Activated T-cell treated with anti-CD3 and anti-CD28 coated beads, Interleukin-2, amount 50 U/mL, for 48 hours (primary cell): ENCODE measurements around the gene SYVN1.

Source experiments
- DNase-seq, 2 experiments: peaks; one replicate each; pipeline ENCODE4 v3.0.0-alpha.2; 2020

Gene SYVN1

DNA sequence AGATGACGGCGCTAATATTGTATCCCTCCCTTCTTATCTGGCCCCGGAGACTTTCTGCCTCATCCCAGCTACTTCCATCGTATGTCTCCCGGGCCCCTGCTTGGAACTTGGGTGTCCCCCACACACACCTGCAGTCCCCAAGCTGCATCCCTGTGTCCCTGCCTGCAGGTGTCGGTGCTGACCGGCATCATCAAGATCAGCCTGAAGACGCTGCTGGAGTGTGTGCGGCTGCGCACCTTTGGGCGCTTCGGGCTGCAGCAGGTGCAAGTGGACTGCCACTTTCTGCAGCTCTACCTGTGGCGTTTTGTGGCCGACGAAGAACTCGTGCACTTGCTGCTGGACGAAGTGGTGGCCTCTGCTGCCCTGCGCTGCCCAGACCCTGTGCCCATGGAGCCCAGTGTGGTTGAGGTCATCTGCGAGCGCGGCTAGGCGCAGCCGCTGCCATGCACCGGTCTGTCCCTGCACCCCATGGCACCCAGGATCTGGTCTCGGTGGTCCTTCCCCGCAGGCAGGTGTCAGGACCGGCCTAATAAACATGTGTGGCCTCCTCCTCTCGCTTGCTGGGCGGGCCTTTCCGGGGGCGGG is 23.1 kb downstream of the SYVN1 start:
- no peak for DNase-seq

DNA sequence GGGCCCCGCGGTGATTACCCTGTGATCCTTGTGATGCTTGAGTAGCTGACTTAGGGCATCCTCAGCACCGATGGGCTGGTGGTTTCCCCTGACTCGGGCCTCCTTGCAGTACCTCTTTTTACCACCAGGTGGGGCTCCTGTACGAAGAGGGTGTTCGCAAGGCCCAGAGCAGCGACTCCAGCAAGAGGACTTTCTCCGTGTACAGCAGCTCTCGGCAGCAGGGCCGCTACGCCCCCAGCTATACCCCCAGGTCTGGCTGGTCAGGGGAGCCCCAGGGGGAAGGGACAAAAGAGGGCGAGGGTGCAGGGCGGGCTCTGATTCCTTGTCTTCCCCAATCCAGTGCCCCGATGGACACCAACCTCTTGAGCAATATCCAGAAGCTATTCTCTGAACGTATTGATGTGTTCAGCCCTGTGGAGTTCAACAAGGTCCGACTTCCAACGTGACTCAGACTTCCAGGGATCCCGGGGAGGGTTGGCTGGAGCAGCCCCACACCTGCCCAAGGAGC is 23.9 kb downstream of the SYVN1 start:
- peak; percentile 99 to 100 for DNase-seq

DNA sequence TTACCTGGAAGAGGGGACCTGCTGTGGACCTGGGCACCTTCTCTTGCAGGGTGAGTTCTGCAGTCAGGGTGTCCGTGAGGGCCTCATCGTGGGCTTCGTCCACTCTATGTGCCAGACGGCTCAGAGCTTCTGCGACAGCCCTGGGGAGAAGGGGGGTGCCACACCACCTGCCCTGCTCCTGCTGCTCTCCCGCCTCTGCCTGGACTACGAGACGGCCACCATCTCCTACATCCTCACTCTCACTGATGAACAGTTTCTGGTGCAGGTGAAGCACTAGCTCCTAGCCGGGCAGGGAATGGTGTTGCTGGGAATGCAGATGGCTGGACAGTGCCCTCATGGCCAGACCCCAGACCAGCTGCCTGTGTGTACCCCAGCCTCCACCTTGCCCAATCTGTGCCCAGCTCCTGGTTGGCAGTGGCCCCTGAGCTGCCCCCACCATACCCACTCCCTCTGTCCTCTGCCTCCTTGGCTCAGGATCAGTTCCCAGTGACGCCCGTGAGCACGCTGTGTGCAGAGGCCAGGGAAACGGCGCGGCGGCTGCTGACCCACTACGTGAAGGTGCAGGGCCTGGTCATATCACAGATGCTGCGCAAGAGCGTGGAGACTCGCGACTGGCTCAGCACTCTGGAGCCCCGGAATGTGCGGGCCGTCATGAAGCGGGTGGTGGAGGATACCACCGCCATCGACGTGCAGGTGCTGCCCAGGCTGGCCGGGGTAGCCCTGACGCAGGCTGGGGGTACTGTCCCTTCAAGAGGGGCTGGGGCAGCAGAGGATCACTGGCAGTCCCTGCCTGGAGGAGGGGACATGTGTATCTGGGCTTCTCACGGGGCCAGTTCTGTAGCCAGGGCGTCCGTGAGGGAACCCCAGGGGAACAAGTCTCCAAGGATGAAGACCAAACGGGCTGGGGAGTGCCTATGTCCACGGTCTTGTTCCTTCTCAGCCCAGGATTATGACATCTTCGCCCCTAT is 24.8 kb downstream of the SYVN1 start:
- DNase-seq, result no peak

DNA sequence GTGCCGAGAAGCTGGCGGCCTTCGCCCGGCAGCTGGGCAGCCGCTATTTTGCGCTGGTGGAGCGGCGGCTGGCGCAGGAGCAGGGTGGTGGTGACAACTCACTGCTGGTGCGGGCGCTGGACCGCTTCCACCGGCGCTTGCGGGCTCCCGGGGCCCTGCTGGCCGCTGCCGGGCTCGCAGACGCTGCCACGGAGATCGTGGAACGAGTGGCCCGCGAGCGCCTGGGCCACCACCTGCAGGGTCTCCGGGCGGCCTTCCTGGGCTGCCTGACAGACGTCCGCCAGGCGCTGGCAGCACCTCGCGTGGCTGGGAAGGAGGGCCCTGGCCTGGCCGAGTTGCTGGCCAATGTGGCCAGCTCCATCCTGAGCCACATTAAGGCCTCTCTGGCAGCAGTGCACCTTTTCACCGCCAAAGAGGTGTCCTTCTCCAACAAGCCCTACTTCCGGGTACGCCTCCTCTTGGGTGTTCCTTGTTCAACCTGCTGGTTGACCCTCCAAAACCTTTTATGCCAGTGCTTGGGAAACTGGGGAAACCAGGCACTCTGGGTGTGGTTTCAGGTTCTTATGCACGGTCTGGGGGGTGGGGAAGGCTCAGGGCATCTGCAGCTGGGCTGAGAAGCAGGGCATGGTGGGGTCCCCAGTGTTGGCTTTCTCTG is 25.7 kb downstream of the SYVN1 start:
- no peak for DNase-seq

DNA sequence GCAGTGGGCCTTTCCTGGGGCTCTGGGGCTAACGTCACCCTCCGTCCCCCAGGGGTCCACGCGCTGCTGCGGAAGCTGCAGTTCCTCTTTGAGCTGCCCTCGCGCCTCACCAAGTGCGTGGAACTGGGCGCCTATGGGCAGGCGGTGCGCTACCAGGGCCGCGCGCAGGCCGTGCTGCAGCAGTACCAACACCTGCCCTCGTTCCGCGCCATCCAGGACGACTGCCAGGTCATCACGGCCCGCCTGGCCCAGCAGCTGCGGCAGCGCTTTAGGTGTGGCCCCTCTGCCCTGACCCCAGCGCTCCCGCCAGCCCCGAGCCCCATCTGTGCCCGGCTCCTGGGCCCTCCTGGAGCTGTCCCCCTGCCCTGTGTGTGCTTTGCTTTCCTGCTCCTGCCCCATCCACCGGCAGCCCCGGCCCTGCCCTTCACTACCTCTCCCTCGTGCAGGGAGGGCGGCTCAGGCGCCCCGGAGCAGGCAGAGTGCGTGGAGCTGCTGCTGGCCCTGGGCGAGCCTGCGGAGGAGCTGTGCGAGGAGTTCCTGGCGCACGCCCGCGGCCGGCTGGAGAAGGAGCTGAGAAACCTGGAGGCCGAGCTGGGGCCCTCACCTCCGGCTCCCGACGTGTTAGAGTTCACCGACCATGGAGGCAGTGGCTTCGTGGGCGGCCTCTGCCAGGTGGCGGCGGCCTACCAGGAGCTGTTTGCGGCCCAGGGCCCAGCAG is 26.4 kb downstream of the SYVN1 start:
- DNase-seq, result no peak

DNA sequence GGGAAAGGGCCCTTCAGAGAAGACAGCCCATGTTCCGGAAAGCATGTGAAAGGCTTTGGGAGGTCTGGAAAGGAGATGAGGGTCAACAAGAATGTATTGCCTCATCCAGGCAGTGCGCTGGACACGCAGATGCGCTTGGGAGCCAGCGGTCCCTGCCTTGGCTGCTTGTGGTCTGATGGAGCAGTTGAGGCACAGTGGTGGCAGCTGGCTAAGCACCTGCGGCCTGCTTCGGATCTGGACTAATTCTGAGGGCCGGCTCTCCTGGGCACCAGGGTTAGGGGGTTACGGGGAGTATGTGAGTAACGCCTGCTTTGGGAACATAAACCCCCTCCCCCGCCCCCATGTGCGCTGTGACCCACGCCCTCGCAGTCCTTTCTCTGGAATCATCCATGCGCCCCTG is 27.2 kb downstream of the SYVN1 start:
- no peak for DNase-seq

DNA sequence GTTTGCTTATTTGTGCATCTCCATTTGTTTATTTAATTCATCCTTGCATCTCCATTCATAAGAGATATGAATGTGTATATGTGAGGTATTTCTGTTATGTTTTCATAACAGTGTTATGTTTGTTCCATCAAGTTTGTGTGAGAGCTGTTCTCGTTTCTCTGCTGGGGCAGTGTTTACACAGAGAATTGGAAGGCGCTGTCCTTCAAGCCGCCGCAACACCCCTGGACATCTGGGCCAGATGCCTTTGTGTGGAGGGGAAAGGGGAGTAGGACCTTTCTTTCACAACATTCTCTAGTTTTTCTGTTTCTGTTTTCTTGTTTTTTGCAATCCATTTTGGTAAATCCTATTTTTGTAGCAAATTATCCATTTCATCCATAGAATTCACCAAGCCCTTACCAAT is 29.7 kb downstream of the SYVN1 start:
- no peak for DNase-seq

DNA sequence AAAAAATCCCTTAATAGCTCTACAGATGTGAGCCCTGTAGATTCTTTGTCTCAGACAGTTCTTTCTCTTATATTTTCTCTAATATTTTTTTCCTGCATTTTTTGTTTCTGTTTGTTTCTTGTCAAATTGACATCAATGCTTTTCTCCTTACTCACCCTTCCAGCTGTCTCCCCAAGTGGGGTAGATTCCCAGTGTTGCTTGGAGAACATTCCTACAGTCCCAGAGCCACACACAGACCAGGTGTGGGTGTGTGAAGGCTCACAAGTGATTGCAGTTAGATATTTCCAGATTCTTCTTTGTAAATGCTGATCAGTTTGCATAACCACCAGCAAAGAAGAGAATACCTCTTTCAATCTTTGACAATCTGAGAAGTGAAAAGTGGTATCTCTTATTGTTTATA is 30.8 kb downstream of the SYVN1 start:
- DNase-seq, result no peak

DNA sequence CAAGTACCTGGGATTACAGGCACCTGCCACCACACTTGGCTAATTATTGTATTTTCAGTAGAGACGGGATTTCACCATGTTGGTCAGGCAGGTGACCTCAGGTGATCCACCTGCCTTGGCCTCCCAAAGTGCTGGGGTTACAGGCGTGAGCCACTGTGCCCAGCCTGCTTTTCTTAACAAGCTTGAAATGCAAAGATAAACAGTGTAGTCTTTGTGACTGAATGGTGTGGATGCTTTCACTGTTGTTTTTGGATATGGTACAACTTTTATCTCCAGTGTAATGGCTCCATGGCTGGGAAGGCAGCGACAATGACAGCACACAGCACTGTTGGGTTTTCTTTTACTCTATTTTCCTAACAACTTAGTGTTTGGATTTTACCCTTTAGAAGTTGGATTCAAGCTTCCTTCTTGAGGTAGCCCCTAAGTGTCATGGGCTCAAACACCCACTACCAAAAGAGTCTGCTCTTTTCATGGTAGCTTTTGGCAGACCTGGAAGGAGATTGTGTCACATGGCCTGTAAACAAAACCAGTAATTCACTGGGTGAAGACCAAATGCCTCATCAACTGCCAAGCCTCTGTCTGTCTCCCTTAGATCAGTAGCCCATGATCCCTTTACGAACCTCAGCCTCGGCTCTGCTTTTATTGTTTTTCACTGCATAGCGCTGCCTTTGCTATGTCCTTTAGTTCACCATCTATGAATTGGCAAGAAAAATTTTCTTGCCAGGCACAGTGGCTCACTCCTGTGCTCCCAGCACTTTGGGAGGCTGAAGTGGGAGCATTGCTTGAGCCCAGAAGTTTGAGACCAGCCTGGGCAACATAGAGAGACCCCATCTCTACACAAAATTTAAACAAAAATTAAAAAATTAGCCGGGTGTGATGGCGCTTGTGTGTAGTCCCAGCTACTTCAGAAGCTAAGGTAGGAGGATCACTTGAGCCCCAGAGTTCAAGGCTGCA is 31.9 kb downstream of the SYVN1 start:
- no peak for DNase-seq

DNA sequence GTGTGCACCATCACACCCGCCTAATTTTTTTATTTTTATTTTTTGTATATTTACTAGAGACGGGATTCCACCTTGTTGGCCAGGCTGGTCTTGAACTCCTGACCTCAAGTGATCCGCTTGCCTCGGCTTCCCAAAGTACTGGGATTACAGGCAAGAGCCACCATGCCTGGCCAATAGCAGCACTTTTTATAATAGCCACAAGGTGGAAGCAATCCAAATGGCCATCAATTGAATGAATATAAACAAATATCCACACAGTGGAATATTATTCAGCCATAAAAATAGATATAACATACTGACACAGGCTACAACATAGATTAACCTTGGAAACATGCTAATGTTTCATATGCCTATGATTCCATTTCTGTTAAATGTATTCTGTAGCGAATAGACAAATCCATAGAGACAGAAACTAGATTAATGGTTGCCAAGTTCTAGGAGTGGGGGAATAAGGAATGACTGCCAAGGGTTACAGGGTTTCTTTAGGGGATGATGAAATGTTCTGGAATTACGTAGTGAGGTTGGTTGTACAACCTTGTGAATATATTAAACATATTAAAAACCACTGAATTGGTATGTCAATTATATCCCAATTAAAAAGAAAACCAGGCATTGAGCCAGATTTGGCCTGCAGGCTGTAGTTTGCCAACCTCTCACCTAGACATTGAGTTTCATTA is 33.5 kb downstream of the SYVN1 start:
- DNase-seq, result no peak

DNA sequence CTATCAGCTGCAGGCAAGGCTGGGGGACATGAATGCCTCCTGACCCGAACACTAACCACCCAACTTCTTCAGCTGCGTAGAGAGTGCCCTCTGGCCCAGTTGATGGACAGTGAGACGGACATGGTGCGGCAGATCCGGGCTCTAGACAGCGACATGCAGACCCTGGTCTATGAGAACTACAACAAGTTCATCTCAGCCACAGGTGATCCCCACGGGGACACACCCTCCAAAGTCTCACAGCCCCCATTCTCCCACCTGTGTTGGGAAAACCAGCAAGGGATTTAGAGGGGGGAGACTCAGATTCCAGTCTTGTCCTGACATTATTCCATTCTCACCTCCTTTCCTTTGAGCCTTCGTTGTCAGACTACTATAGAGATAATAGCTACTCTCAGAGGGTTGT is 37.4 kb downstream of the SYVN1 start:
- no peak for DNase-seq

DNA sequence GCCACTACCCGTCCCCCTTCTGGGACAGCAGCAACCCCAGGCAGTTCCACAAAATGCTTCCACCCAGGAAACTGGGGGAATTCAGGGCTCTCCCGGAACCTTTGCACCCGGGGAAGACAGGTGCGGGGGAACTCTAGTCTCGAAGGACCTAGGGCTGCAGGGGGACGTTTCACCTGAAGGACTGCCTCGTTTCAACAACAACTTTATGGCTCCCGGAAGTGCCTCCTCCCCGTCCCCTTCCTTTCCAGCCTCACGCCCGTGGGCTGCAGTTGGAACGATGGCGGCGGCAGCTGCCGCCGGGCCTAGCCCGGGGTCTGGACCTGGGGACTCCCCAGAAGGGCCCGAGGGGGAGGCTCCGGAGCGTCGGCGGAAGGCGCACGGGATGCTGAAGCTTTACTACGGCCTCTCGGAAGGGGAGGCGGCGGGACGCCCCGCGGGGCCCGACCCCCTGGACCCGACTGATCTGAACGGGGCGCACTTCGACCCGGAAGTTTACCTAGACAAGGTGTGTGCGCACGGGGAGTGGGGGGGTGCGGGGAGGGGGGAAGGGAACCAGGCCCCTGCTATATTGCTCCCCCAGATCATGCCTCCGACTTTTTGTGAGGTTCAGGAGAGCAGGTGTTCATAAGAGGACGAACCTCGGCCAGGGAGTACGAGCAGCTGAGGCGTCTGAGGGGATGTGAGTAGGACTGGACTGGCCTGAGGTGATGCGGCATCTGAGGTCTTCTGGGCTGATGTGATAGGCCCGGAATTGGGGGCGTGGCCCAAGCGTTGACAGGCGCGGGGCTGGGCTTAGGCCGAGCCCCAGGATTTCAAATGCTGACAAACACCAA is 38.1 kb downstream of the SYVN1 start, which contains the start of gene VPS51:
VPS51 (plus strand) TSS at position 241 of the 833 bp plus-strand sequence; CDS start at position 278, 37 bp downstream.
- peak; percentile 89 to 90 for DNase-seq

DNA sequence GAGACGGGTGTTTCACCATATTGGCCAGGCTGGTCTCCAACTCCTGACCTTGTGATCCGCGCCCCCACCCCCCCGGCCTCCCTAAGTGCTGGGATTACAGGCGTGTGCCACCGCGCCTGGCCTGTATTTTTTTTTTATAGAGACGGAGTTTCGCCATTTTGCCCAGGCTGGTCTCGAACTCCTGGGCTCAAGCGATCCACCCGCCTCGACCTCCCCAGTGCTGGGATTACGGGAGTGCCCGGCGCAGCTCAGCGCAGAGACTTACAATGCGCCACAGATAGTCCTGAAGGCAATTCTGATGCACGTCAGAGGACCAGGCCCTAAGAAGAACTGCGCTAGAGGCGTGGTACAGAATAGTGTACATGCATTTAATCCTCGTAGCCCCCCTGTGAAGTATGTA is 38.9 kb downstream of the SYVN1 start:
- DNase-seq, result no peak

DNA sequence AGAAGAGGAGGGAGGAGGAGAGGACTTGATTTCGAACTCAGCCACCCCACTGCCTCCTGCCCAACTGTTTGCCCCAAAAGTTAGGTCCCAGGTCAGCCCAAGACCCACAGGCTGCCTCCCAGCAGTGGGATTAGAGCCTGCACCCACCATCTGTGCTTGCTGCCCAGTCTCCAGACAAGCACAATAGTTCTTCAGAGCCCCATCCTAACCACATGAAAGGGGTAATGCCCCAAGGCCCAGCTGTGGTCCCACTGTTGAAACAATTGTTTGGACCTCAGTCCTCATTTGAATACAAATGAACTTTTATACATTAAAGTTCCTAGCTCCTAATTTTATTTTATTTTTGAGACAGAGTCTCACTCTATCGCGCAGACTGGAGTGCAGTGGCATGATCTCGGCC is 43.7 kb downstream of the SYVN1 start:
- no peak for DNase-seq

DNA sequence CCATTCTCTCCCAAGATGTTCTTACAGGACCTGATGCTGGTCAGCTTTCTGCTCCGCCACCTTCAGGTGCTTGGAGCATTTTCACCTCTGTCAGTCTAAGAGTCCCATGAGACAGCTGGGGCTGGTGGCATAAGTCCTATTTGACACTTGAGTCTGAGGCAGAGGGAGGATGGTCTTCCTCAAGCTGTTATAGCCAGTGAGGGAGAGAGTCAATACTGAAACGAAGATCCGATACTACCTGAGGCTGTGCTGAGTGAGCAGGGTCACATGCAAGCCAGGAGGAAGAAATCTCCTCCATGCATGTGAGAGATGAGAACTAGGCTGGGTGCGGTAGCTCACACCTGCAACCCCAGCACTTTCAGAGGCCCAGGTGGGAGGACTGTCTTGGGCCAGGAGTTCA is 44.7 kb downstream of the SYVN1 start:
- no peak for DNase-seq

DNA sequence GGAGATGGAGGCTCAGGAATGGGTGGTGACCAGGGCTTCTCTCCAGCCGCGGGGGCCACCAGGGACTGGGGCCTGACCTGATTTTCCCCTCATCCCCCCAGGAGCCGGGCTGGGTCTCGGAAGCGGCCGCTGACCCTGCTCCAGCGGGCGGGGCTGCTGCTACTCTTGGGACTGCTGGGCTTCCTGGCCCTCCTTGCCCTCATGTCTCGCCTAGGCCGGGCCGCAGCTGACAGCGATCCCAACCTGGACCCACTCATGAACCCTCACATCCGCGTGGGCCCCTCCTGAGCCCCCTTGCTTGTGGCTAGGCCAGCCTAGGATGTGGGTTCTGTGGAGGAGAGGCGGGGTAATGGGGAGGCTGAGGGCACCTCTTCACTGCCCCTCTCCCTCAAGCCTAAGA is 46.5 kb downstream of the SYVN1 start:
- DNase-seq, result no peak

DNA sequence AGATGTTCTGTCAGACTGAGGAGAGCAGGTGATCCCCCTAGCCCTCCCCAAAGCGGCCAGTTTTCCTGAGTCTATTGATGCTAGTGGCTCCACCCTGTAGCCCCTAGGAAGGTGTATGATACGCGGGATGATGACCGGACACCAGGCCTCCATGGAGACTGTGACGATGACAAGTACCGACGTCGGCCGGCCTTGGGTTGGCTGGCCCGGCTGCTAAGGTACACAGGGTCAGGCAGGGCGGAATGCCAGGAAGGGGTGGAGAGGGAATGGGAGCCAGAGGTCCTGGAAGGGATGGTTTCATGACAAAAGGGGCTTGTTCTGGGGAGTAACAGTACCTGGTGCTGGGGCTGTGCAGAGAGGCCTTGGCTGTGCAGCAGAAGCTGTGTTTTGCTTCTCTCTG is 47.1 kb downstream of the SYVN1 start:
- DNase-seq, result no peak

DNA sequence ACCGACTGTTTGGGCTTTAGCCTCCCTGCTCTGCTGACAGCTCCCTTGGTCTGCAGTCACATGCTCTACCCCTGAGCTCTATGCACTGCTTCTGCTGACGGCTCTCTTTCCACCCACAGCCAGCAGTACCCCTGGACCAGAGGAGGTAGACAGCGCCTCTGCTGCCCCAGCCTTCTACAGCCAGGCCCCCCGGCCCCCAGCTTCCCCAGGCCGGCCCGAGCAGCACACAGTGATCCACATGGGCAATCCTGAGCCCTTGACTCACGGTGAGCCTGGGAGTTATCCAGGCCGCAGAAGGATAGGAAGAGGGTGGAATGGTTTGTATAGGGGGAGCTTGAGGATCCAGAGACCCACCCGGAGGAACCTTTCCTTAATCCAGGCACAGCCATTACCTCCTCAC is 47.5 kb downstream of the SYVN1 start:
- no peak for DNase-seq

DNA sequence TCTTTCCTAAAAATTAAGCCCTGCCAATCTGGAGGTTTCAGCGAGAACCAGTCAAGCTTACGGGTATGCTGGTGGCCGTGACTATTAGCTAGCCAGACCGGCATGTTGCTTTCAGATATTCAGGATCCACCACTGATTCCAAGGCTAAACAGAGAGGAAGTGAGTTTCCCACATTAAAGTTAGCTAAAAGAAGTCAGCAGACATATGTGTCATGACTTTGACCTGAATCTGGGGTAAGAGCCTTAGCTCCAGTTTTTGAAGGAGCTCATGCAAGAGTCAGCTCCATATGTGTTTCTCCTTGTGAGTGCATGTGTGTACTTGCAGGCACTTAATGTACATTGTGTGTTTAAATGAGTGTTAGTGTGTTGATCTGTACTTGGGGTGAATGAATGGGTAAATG is 48.9 kb downstream of the SYVN1 start:
- no peak for DNase-seq
